CD8-positive, alpha-beta memory T cell (primary cell): ENCODE data around the gene GLI1. TPM values are rescaled to one million over a fixed set of nuclear protein-coding genes. Genes with fewer than 3 reads are reported as not detected.

Experiments used
- CTCF ChIA-PET: fragments of 350-600 bp; sonication (Branson Sonifier 250); formaldehyde crosslinking; loops from one replicate; lab custom pipeline; 2021; ENCODE audit warnings: antibody characterized with exemption; lab: Charles Lee
- POLR2A ChIA-PET: fragments of 350-600 bp; sonication (Branson Sonifier 250); formaldehyde crosslinking; loops from one replicate; lab custom pipeline; 2021; ENCODE audit warnings: antibody characterized with exemption; lab: Charles Lee
- DNase-seq, 5 donors: peaks; one replicate each; pipeline versions ENCODE4 v3.0.0 to v3.0.0-alpha.2; 2020 to 2022; ENCODE audit warnings: mixed read lengths in 1 of 5
- H3K27ac ChIP-seq: one replicate; pipeline ENCODE4 v1.7.0; 2013; ENCODE audit warnings: low read depth, mild to moderate bottlenecking, low read length, moderate library complexity
- H3K27me3 ChIP-seq: 2 replicates; pipeline ENCODE4 v1.7.0; 2013; ENCODE audit warnings: low read length, mild to moderate bottlenecking; ENCODE audit not compliant: insufficient read depth, poor library complexity, severe bottlenecking
- H3K36me3 ChIP-seq: 2 replicates; pipeline ENCODE4 v1.7.0; 2013; ENCODE audit warnings: mild to moderate bottlenecking, low read length, moderate library complexity; ENCODE audit not compliant: insufficient read depth
- H3K4me1 ChIP-seq: 2 replicates; pipeline ENCODE4 v1.7.0; 2013; ENCODE audit warnings: mild to moderate bottlenecking, low read length, moderate library complexity; ENCODE audit not compliant: insufficient read depth
- H3K4me3 ChIP-seq: 2 replicates; pipeline ENCODE4 v1.7.0; 2013; ENCODE audit warnings: mild to moderate bottlenecking, low read length
- H3K9me3 ChIP-seq: 2 replicates; pipeline ENCODE4 v1.7.0; 2013; ENCODE audit warnings: mild to moderate bottlenecking, low read length
- H3K27ac Mint-ChIP-seq, 8 donors: one replicate each; pipeline ENCODE4 v1.8.0; 2020 to 2021; ENCODE audit warnings: mixed read lengths in 8 of 8, mild to moderate bottlenecking in 6 of 8, inconsistent platforms in 3 of 8, moderate library complexity in 3 of 8
- H3K27me3 Mint-ChIP-seq, 2 donors: one replicate each; pipeline ENCODE4 v1.8.0; 2020 to 2021; ENCODE audit warnings: mixed read lengths in 2 of 2, mild to moderate bottlenecking in 1 of 2, moderate library complexity in 1 of 2
- H3K36me3 Mint-ChIP-seq, 3 donors: one replicate each; pipeline ENCODE4 v1.8.0; 2020 to 2021; ENCODE audit warnings: mixed read lengths in 3 of 3, inconsistent platforms in 1 of 3, mild to moderate bottlenecking in 1 of 3
- H3K4me1 Mint-ChIP-seq, 3 donors: one replicate each; pipeline ENCODE4 v1.8.0; 2020 to 2021; ENCODE audit warnings: mixed read lengths in 3 of 3, inconsistent platforms in 1 of 3, mild to moderate bottlenecking in 1 of 3
- H3K4me3 Mint-ChIP-seq, 7 donors: one replicate each; pipeline ENCODE4 v1.8.0; 2020 to 2021; ENCODE audit warnings: mixed read lengths in 7 of 7, mild to moderate bottlenecking in 6 of 7, moderate library complexity in 4 of 7, inconsistent platforms in 2 of 7
- H3K9me3 Mint-ChIP-seq, 5 donors: one replicate each; pipeline ENCODE4 v1.8.0; 2020 to 2022; ENCODE audit warnings: mixed read lengths in 5 of 5, mild to moderate bottlenecking in 3 of 5, moderate library complexity in 2 of 5, inconsistent platforms in 1 of 5
- polyA plus RNA-seq: library from polyadenylated mRNA; unstranded; fragments of 300-500 nt; fragmentation: Illumina TruSeq; gene quantifications from one replicate; pipeline ENCODE4 v1.2.3, GENCODE V29; 2021
- total RNA-seq, 2 experiments: library from RNA; stranded (reverse); gene quantifications; one replicate each; pipeline ENCODE4 v1.2.3, GENCODE V29; 2021

Gene GLI1
- total and polyA plus RNA-seq, 3 experiments from 2014 or later: 0.32 to 0.75 (median 0.55) TPM

DNA sequence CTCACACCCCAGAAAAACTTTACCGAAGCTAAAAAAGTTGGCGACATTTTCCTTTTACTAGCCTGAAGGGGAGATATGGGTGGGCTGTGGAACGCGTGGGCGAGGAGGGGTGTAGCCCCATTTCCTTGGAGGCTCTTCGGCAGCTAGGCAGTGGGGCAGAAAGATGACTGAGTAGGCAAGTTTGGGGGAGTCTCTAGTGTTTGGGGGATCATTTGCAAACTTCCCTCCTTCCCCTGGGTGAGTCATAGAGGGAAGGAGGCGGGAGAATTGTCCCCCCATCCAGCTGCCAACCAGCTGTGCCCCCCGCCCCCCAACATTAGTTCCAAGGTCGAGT, 2.3 kb downstream of the GLI1 start:
- no peaks in the 10 kb centered on the region for H3K9me3 ChIP-seq
- Mint-ChIP-seq H3K9me3 (no peaks in the 10 kb centered on the region), H3K4me1 (peaks cover 30 to 46% (median 36%) of the 10 kb centered on the region in 3 donors), H3K27me3 (peaks cover 6 to 19% of the 10 kb centered on the region in 2 donors), H3K4me3 (peak overlapping the region; percentile 84 to 93 (median 93)), H3K36me3 (peaks cover 0 to 9% (median 0%) of the 10 kb centered on the region in 3 donors), H3K27ac (peak overlapping the region in 7 of 8 donors; percentile 43 to 92 (median 80))
- peak overlapping the region; percentile 9 for H3K27ac ChIP-seq
- H3K27me3 ChIP-seq: peaks cover 7% of the 10 kb centered on the region
- H3K36me3 ChIP-seq: no peaks in the 10 kb centered on the region
- ChIA-PET POLR2A (interaction anchor here (0.8 to 4.4 kb wide), 2 partner anchors 16 to 18 kb away, joined by 3 to 20 read pairs; partner anchors contain the start of gene ARHGAP9), CTCF (interaction anchor here (1.0 to 7.3 kb wide), 17 partner anchors 10 to 280 kb away, joined by 3 to 167 read pairs (median 4); partner anchors contain the start of genes ARHGAP9, DDIT3, MBD6 and OS9)
- peak overlapping the region; percentile 69 for H3K4me3 ChIP-seq
- no peak for DNase-seq
- H3K4me1 ChIP-seq: peaks cover 33% of the 10 kb centered on the region

DNA sequence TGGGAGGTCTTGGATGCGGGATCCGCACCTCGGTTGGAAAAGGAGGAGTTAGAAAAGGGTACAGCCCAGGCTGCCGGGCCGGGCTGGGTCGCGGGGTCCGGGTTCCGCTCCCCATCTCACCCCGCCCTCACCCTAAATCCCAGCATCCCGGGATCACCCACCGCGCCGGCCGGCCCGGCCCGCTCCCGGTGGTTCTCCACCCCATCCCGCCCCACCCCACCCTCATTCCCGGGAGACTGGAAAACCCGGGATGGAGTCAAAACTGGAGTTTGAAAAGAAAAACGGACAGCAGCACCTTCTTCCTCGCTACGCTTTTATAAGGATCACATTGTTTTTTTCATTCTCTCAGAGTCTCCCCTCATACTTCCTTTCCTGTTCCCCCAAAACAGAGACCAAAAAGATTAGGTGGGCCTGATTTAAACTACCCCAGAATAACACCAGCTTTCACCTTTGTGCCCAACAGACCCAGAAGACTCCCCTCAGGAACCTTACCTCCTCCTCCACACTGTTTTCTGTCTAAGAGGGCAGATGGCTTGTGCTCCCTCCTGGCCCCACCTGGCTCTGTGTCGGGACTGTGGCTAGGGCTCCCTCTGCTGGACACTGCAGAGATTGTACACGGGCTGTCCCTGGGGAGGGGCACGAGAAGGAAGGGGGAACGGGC, 2.8 kb downstream of the GLI1 start:
- Mint-ChIP-seq H3K9me3 (no peaks in the 10 kb centered on the region), H3K27me3 (peaks cover 6 to 19% of the 10 kb centered on the region in 2 donors), H3K36me3 (peaks cover 0 to 13% (median 0%) of the 10 kb centered on the region in 3 donors), H3K4me3 (peak overlapping the region; percentile 85 to 95 (median 93)), H3K27ac (peak overlapping the region; percentile 8 to 93 (median 80)), H3K4me1 (peaks cover 30 to 49% (median 36%) of the 10 kb centered on the region in 3 donors)
- peak overlapping the region; percentile 69 for H3K4me3 ChIP-seq
- H3K27me3 ChIP-seq: peaks cover 7% of the 10 kb centered on the region
- no peaks in the 10 kb centered on the region for H3K9me3 ChIP-seq
- peak overlapping the region; percentile 9 for H3K27ac ChIP-seq
- ChIA-PET CTCF (interaction anchor here (0.8 to 7.3 kb wide), 20 partner anchors 9 to 280 kb away, joined by 3 to 167 read pairs (median 3); partner anchors contain the start of genes ARHGAP9, DDIT3, INHBC and MBD6), POLR2A (interaction anchor here (0.8 to 4.4 kb wide), 2 partner anchors 15 to 17 kb away, joined by 3 to 20 read pairs; partner anchors contain the start of gene ARHGAP9)
- H3K36me3 ChIP-seq: no peaks in the 10 kb centered on the region
- peaks cover 33% of the 10 kb centered on the region for H3K4me1 ChIP-seq
- DNase-seq: peak; percentile 77 to 92 (median 83)

DNA sequence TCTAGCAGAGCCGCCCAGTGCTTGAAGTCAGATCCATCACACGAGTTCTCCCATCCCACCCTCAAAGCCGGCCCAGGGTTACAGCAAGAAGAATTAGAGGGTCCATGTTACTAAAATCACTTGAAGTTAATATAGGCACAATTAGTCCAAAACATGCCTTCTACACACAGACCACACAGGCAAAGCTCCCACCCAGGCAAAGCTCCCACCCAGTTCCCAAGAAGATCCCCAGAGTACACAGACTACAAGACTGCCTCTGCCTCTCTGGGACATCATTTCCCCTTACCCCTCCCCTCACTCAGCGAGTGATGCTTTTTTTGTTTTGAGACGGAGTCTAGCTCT, 3.3 kb downstream of the GLI1 start:
- H3K4me1 Mint-ChIP-seq: peaks cover 33 to 49% (median 36%) of the 10 kb centered on the region in 3 donors
- no peak overlapping the region for H3K4me3 ChIP-seq

DNA sequence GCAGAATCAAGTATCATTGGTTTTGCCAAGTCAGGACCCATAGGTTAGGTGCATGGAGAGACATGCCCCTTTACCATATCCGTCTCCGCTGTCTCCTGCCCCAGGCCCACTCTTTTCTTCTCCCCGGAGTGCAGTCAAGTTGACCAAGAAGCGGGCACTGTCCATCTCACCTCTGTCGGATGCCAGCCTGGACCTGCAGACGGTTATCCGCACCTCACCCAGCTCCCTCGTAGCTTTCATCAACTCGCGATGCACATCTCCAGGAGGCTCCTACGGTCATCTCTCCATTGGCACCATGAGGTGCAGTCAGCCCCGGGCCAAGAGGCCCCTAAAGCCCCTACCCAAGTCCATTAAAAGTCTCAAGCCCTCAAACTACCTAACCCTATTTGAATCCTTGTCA, 5.0 kb downstream of the GLI1 start:
- Histone ChIP-seq H3K4me1 (peaks cover 26% of the 10 kb centered on the region), H3K4me3 (no peak overlapping the region), H3K36me3 (peaks cover 7% of the 10 kb centered on the region), H3K9me3 (no peaks in the 10 kb centered on the region), H3K27me3 (peaks cover 7% of the 10 kb centered on the region), H3K27ac (no peak overlapping the region)
- Mint-ChIP-seq H3K36me3 (peaks cover 0 to 26% (median 9%) of the 10 kb centered on the region in 3 donors), H3K9me3 (peaks cover 0 to 2% (median 0%) of the 10 kb centered on the region in 5 donors), H3K27me3 (peaks cover 6 to 19% of the 10 kb centered on the region in 2 donors), H3K4me3 (peak overlapping the region in 1 of 7 donors; percentile 68), H3K27ac (peak overlapping the region in 1 of 8 donors; percentile 31), H3K4me1 (peaks cover 25 to 42% (median 27%) of the 10 kb centered on the region in 3 donors)
- POLR2A ChIA-PET: interaction anchor here (0.7 to 0.8 kb wide), 2 partner anchors 13 to 15 kb away, joined by 4 to 6 read pairs; partner anchors contain the start of gene ARHGAP9
- CTCF ChIA-PET: interaction anchor here (1.7 to 7.3 kb wide), 2 partner anchors 9 to 13 kb away, joined by 5 to 167 read pairs; partner anchors contain the start of genes ARHGAP9 and INHBE
- no peak for DNase-seq

More for the DNA sequence above, 3.3 kb downstream of the GLI1 start:
- peaks cover 7% of the 10 kb centered on the region for H3K27me3 ChIP-seq
- H3K27ac ChIP-seq: no peak overlapping the region
- H3K9me3 ChIP-seq: no peaks in the 10 kb centered on the region
- H3K36me3 Mint-ChIP-seq: peaks cover 0 to 17% (median 2%) of the 10 kb centered on the region in 3 donors
- no peaks in the 10 kb centered on the region for H3K36me3 ChIP-seq
- peaks cover 33% of the 10 kb centered on the region for H3K4me1 ChIP-seq
- peak overlapping the region; percentile 85 to 95 (median 91) for H3K4me3 Mint-ChIP-seq
- peak overlapping the region in 5 of 8 donors; percentile 49 to 93 (median 80) for H3K27ac Mint-ChIP-seq
- H3K9me3 Mint-ChIP-seq: peaks cover 0 to 1% (median 0%) of the 10 kb centered on the region in 5 donors
- CTCF ChIA-PET: interaction anchor here (0.8 to 7.3 kb wide), 15 partner anchors 8 to 279 kb away, joined by 3 to 167 read pairs (median 4); partner anchors contain the start of genes ARHGAP9, DDIT3, INHBC and INHBE
- DNase-seq: no peak
- POLR2A ChIA-PET: interaction anchor here (4.4 kb wide), 1 partner anchor 17 kb away, joined by 20 read pairs; the partner anchor contains the start of gene ARHGAP9
- peaks cover 6 to 19% of the 10 kb centered on the region in 2 donors for H3K27me3 Mint-ChIP-seq

- H3K4me3 Mint-ChIP-seq: peak overlapping the region in 2 of 7 donors; percentile 18 to 68
- Histone ChIP-seq H3K4me3 (no peak overlapping the region), H3K4me1 (peaks cover 25% of the 10 kb centered on the region), H3K9me3 (no peaks in the 10 kb centered on the region), H3K27me3 (peaks cover 7% of the 10 kb centered on the region), H3K36me3 (peaks cover 8% of the 10 kb centered on the region), H3K27ac (no peak overlapping the region)
- H3K4me1 Mint-ChIP-seq: peaks cover 24 to 43% (median 29%) of the 10 kb centered on the region in 3 donors
- ChIA-PET POLR2A (interaction anchor here (0.7 to 1.5 kb wide), 3 partner anchors 12 to 14 kb away, joined by 3 to 6 read pairs (median 4); partner anchors contain the start of gene ARHGAP9), CTCF (interaction anchor here (0.6 to 1.4 kb wide), 3 partner anchors 9 to 27 kb away, joined by 3 to 5 read pairs (median 3); no protein-coding TSS in a partner anchor)
- H3K27me3 Mint-ChIP-seq: peaks cover 6 to 17% of the 10 kb centered on the region in 2 donors
- H3K9me3 Mint-ChIP-seq: peaks cover 0 to 2% (median 0%) of the 10 kb centered on the region in 5 donors
- peaks cover 0 to 32% (median 9%) of the 10 kb centered on the region in 3 donors for H3K36me3 Mint-ChIP-seq
- peak overlapping the region in 2 of 8 donors; percentile 31 to 44 for H3K27ac Mint-ChIP-seq
- no peak for DNase-seq
Observed at GRCh38 chr12:57465030-57465746, 5.6 kb downstream of the GLI1 start.

GRCh38 chr12:57465747-57466505, 6.3 kb downstream of the GLI1 start:
- Histone ChIP-seq H3K9me3 (no peaks in the 10 kb centered on the region), H3K4me3 (no peak overlapping the region), H3K4me1 (peaks cover 24% of the 10 kb centered on the region), H3K27ac (no peak overlapping the region), H3K36me3 (peaks cover 9% of the 10 kb centered on the region), H3K27me3 (peaks cover 4% of the 10 kb centered on the region)
- Mint-ChIP-seq H3K9me3 (peaks cover 0 to 2% (median 0%) of the 10 kb centered on the region in 5 donors), H3K27me3 (peaks cover 6 to 13% of the 10 kb centered on the region in 2 donors), H3K27ac (peak overlapping the region in 4 of 8 donors; percentile 29 to 70 (median 62)), H3K4me3 (no peak overlapping the region), H3K4me1 (peaks cover 21 to 38% (median 24%) of the 10 kb centered on the region in 3 donors), H3K36me3 (peaks cover 0 to 39% (median 9%) of the 10 kb centered on the region in 3 donors)
- POLR2A ChIA-PET: interaction anchor here (1.5 kb wide), 1 partner anchor 11 kb away, joined by 3 read pairs; no protein-coding TSS in a partner anchor
- no peak for DNase-seq
- CTCF ChIA-PET: interaction anchor here (1.1 to 1.4 kb wide), 2 partner anchors 10 to 21 kb away, joined by 3 to 5 read pairs; no protein-coding TSS in a partner anchor
